Daoy (cell line): Measurements from ENCODE around the gene HMGN1. TPM values are rescaled to one million over a fixed set of nuclear protein-coding genes. Genes with fewer than 3 reads are reported as not detected.

Experiments
- DNase-seq: peaks from one replicate; pipeline ENCODE4 v3.0.0-alpha.2; 2015; ENCODE audit warnings: low read depth
- total RNA-seq: library from RNA; depleted of rRNA; stranded (reverse); fragments of >200 nt; shearing (Covaris generic); gene quantifications from 2 replicates; pipeline ENCODE4 v1.2.3, GENCODE V29; 2014

The HMGN1 gene
- total RNA-seq, 1 experiment from 2014 or later, result 583 TPM

DNA sequence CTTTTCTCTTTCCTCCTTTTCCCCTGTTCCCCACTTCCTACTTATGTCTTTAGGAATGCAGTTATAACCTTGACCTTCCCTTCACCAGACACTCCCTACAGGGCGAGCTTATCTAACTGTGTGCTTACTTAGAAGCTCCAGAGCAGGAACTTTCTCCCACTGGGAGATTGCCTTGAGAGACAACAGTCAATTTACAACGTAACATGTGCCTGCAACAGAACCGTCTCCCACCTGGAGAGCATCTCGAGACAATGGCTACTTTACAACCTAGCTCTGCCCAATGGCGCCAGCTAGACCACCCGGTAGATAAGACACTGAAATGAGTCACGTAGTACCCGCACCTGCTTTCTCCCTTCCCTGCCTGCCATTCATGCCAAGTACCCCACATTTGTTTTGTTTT, 16.7 kb downstream of the HMGN1 start:
- DNase-seq, result no peak

GRCh38 chr21:39330001-39330400, 18.9 kb downstream of the HMGN1 start:
- no peak for DNase-seq

DNA sequence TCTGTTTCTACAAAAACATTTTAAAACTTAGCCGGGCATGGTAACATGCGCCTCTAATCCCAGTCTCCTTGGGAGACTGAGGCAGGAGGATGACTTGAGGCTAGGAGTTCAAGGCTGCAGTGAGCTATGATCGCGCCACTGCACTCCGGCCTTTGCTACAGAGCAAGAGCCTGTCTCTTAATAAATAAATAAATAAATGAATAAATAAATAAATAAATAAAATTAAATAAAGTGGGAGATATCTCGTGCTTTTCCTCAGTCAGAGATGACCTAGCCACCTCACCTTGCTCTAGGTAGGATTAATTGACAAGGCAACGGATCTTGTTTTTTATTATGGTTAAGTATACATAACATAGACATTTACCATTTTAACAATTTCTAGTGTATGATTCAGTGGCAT, 21.2 kb downstream of the HMGN1 start:
- DNase-seq, result no peak

DNA sequence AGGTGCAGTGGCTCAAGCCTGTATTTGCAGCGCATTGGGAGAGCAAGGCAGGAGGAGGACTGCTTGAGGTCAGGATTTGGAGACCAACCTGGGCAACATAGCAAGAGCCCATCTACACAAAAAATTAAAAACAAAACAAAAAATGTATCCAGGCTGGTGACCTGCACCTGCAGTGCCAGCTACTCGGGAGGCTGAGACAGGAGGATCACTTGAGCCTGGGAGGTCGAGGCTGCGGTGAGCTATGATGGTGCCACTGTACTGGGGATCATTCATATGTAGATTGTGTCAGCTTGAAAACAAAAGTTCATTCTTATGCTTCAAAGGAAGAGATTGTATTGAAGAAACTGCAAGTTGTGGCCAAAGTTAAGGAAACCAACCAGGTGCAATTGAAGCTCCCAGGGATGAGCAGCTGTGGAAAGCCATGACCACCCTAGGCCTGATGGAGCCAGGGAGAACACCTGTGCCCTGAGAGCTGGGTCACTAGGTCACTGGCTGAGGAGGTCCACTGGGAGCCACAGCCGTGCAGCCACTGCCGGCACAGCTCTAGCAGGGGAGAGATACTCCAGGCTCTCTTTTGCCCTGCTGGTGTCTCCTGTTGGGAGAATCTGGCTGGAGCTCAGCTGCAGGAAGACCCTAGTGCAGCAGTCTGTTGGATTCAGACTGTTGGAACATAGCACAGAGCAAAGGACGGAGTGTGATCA, 22.1 kb downstream of the HMGN1 start:
- DNase-seq, result no peak

GRCh38 chr21:39325458-39325857, 23.4 kb downstream of the HMGN1 start:
- DNase-seq, result no peak

- DNase-seq, result no peak
Observed at GRCh38 chr21:39321424-39321823, 27.5 kb downstream of the HMGN1 start.

DNA sequence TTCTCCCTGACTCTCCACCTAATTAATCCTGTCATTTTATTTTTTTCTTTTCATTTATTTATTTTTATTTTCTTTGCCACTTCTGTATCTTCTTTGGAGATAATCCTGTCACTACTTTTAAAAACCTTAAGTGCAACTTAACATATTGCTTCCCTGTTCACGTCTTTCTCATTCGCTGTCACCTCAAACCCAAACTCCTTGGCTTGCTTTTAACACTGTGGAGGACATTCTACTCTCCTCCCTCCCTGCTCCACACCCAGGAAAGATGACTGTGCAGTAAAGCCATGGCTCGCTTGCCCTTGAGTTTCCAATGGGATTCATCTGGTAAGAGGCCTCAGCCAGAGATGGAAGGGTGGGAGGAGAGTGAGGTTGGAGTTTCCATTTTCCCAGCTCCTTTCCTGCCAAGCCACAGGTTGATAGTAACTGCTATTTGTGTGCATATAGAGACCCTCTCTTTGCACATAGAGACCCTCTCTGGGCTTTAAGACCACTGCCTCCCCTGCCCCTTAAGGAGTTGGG, 29.0 kb downstream of the HMGN1 start:
- peak; percentile 17 for DNase-seq

- DNase-seq, result no peak
Observed at GRCh38 chr21:39319251-39319756, 29.6 kb downstream of the HMGN1 start.

GRCh38 chr21:39318091-39318959, 30.6 kb downstream of the HMGN1 start:
- no peak for DNase-seq

- DNase-seq, result no peak
Observed at GRCh38 chr21:39317134-39318090, 31.5 kb downstream of the HMGN1 start.

GRCh38 chr21:39316729-39317128, 32.2 kb downstream of the HMGN1 start:
- no peak for DNase-seq

GRCh38 chr21:39315603-39316445, 33.1 kb downstream of the HMGN1 start:
- DNase-seq, result no peak

DNA sequence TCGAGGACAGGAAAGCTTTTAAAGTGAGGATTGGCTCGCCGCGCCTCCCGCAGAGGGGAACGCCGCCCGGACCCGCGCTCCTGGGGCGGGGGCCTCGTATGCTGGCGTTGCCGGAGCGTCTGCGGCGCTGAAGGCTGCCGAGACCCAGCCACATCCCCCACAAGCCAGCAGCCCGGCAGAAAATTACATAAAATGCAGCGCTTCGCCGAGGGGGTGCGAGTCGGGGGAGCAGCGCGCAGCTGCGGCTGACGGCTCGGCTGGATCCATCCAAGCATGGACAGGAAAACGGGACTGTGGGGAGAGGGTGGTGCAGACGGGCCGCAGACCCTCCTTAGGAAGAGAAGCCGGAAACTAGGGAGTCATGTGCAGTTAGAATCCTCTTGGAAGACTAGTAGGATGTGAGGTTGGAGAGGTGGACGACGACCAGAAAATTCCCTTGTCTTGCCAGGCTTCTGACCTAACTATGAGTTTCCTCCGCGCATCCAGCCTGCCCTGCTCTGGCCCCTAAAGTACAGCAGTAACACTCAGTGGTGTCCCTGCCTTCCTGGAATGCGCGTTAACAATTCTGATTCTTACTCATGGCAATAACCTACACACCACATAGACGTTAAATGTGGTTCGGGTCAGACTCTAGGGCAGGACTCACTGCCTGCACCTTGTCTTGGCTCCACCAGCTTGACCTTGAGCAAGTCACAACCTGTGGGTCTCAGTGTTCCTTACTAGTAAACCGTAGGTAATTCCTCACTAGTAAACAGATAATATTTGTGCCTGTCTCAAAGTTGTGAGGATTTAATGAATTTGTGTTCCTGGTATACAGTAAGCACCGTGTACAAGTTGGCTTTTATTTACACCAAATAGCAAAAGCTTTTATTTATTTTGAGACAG, 34.5 kb downstream of the HMGN1 start:
- DNase-seq, result peak; percentile 67

DNA sequence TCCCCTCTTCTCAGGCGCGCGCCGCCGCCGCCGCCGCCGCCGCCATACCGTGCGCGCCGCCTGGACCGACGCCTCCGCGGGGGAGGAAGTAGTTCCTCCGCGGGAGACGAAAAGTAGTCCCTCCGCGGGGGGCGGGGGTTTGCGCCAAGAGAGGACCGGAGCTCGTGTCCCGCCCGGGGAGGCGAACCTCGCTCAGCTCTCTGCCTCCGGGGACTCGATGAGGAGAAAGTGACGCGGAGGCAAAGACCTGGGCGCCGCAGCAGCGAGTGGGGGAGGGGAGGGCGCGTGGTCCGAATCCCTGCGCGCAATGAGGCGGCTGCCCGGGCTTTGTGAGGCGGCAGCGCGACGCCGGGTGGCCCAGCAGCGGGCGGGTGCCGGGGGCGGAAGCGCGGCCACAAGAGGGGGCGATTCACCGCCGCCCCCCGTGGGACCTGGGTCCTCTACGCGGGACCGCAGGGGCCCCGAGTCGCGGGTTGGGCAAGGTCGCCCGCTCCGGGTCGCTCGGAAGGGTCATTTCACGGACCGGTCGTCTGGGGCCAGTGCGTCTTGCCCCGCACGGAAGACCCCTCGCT, 35.2 kb downstream of the HMGN1 start, which contains the start of gene BRWD1:
TSS of gene BRWD1 (minus strand) at position 62 of the 572 bp plus-strand sequence. CDS start 141 bp downstream, outside the sequence.
- peak; percentile 89 for DNase-seq

GRCh38 chr21:39313042-39313570, 35.8 kb downstream of the HMGN1 start:
- peak; percentile 40 for DNase-seq

DNA sequence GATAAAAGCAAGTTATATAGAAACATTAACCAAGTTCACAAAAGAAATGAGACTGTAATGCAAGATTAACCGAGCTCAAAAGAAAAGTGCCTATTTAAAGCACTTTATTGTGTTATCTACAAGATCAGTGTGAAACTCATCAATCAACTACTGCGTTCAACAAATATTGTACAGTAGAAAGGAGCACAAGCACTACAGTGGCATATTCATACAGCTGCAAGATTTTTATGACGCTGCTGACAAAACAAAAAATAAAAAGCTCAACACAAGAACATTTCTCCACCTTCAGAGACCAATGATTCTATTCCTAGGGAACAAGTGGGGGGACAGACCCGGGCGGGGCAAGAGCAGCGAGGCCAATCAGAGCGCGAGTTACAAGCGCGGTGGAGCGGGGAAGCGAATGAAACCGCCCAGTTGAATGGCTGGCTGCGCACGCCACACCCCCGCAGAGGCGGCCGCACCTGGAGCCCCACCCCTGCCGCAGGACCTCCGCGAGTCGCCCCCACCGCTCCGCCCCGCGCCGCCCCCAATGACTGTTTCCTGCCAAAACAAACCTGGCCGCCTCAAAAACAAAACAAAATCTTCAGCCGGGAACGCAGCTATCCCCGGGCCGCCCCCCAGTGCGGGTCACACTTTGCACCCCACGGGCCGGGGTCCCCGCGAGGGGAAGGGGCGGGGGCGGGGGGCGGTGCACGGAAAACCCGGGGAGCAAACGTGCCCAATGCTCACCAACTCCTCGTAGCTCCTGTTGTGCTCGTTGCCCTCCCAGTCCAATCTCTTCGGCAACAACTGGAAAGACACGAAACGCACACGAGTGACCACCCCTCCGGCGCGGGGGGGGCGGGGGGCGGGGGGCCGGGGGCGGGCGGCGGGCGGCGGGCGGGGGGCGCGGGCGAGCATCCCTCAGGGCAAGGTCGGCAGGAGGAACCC, 36.5 kb downstream of the HMGN1 start:
- peak; percentile 93 for DNase-seq

DNA sequence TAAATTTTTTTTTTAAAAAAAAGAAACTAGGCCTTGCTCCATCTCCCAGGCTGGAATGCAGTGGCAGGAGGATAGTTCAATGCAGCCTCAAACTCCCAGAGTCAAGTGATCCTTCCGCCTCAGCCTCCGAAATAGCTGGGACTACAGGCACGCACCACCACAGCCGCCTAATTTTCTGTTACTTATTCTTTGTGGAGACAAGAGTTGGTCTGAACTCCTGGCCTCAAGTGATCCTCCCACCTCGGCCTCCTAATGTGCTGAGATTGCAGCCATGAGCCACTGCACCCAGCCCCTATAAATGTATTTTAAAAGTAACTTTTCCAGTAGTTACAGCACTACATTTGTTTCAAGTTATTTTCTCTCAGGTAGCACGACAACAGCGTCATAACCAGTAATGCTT, 37.7 kb downstream of the HMGN1 start:
- no peak for DNase-seq

GRCh38 chr21:39307466-39307865, 41.4 kb downstream of the HMGN1 start:
- no peak for DNase-seq
